Tibial nerve (tissue), 3 donors: ENCODE measurements around the gene GLRX5.
A peak's percentile ranks its signal among the peaks of the same experiment; 100 is the strongest.

Source experiments
- POLR2A ChIP-seq, 2 donors: fragments of 450-650 bp; IDR thresholded peaks; one replicate each; pipeline ENCODE4 v1.6.1; 2017; ENCODE audit warnings: antibody characterized with exemption in 2 of 2, mild to moderate bottlenecking in 2 of 2, moderate library complexity in 2 of 2
- TF ChIP-seq, protein P1 (sequence below), 5 experiments: fragments of 200-600 bp in 3 of 5; fragments of 450-650 bp in 2 of 5; sonication (generic) in 3 of 5; IDR thresholded peaks; one replicate each; pipeline ENCODE4 v1.5.1; 2016 to 2019; ENCODE audit warnings: antibody characterized with exemption in 5 of 5, mild to moderate bottlenecking in 3 of 5, moderate library complexity in 2 of 5

DNA sequence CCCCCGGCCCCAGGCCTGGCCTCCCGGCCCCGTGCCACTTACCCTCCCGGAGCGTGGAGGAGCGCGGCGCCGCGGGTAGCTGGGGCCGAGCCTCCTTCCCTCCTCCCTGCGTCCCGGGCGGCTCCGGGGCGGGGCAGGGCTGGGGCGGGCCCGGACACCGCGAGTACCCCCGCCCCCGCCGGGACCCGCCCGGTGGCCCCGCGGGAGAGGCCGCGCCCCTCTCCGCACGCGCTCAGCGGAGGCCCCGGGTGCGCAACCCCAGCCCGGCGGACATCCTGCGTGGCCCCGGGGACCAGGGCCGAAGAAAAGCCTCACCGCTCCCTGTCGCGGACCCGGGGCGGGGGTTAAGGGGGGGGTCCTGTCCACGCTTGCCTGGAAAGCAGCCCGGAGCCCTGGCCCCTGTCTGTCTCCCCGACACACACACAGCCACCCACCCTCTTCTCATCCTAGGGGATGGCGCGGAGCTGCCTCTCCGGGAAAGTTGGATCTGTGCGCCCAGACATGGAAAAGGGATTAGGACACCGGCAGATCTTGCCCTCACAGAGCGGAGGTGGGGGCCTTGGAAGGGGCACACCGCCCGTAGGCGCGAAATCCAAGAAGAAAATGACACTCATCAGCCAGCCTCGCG lies 18.2 kb upstream of the GLRX5 start, which contains the start of gene SYNE3:
- TF ChIP-seq, protein P1, sequence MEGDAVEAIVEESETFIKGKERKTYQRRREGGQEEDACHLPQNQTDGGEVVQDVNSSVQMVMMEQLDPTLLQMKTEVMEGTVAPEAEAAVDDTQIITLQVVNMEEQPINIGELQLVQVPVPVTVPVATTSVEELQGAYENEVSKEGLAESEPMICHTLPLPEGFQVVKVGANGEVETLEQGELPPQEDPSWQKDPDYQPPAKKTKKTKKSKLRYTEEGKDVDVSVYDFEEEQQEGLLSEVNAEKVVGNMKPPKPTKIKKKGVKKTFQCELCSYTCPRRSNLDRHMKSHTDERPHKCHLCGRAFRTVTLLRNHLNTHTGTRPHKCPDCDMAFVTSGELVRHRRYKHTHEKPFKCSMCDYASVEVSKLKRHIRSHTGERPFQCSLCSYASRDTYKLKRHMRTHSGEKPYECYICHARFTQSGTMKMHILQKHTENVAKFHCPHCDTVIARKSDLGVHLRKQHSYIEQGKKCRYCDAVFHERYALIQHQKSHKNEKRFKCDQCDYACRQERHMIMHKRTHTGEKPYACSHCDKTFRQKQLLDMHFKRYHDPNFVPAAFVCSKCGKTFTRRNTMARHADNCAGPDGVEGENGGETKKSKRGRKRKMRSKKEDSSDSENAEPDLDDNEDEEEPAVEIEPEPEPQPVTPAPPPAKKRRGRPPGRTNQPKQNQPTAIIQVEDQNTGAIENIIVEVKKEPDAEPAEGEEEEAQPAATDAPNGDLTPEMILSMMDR (IDR thresholded peaks at IDR 0.05), result no peak
- peak in 1 of 2 donors; percentile 9 for TF ChIP-seq POLR2A (IDR thresholded peaks at IDR 0.05)
